ENCODE measurements around the gene DNAJC1.

The DNAJC1 gene

GRCh38 chr10:21771219-21771618, 232.3 kb downstream of the DNAJC1 start:
- Histone ChIP-seq H3K9me3 (no peaks in the 10 kb centered on the region), H3K4me3 (ENCODE audit: low read depth in 1 of 2, low read length in 1 of 2) (no peak overlapping the region), H3K27me3 (no peaks in the 10 kb centered on the region), H3K36me3 (no peaks in the 10 kb centered on the region), H3K27ac (no peak overlapping the region), H3K4me1 (ENCODE audit: control insufficient read depth in 1 of 2, insufficient read depth in 1 of 2, low read depth in 1 of 2, low read length in 1 of 2) (no peaks in the 10 kb centered on the region)
- TF ChIP-seq, protein P1, sequence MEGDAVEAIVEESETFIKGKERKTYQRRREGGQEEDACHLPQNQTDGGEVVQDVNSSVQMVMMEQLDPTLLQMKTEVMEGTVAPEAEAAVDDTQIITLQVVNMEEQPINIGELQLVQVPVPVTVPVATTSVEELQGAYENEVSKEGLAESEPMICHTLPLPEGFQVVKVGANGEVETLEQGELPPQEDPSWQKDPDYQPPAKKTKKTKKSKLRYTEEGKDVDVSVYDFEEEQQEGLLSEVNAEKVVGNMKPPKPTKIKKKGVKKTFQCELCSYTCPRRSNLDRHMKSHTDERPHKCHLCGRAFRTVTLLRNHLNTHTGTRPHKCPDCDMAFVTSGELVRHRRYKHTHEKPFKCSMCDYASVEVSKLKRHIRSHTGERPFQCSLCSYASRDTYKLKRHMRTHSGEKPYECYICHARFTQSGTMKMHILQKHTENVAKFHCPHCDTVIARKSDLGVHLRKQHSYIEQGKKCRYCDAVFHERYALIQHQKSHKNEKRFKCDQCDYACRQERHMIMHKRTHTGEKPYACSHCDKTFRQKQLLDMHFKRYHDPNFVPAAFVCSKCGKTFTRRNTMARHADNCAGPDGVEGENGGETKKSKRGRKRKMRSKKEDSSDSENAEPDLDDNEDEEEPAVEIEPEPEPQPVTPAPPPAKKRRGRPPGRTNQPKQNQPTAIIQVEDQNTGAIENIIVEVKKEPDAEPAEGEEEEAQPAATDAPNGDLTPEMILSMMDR (IDR thresholded peaks at IDR 0.05): no peak

DNA sequence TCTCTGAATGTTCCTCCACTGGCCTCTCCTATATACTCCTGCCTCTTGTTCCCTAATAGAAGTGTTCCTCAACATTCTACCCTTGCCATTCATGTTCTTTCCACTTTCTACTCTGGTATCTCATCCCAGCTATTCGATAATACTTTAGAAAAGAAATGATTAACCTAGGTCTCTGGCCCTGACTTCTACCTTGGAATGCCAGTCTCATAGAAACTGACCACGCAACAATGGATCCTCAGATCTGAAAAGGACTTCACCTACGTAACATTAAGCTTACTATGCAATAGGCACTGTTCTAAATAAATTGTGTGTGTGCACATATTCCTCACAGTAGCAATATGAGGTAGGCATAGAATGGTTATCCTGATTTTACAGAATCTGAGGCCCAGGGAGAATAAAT, 234.5 kb downstream of the DNAJC1 start:
- Histone ChIP-seq H3K36me3 (no peaks in the 10 kb centered on the region), H3K27me3 (no peaks in the 10 kb centered on the region), H3K9me3 (no peaks in the 10 kb centered on the region), H3K4me1 (ENCODE audit: control insufficient read depth in 1 of 2, insufficient read depth in 1 of 2, low read depth in 1 of 2, low read length in 1 of 2) (peaks cover 9% of the 10 kb centered on the region in 2 experiments), H3K4me3 (ENCODE audit: low read depth in 1 of 2, low read length in 1 of 2) (no peak overlapping the region), H3K27ac (no peak overlapping the region)
- TF ChIP-seq, protein P1 (IDR thresholded peaks at IDR 0.05): no peak

DNA sequence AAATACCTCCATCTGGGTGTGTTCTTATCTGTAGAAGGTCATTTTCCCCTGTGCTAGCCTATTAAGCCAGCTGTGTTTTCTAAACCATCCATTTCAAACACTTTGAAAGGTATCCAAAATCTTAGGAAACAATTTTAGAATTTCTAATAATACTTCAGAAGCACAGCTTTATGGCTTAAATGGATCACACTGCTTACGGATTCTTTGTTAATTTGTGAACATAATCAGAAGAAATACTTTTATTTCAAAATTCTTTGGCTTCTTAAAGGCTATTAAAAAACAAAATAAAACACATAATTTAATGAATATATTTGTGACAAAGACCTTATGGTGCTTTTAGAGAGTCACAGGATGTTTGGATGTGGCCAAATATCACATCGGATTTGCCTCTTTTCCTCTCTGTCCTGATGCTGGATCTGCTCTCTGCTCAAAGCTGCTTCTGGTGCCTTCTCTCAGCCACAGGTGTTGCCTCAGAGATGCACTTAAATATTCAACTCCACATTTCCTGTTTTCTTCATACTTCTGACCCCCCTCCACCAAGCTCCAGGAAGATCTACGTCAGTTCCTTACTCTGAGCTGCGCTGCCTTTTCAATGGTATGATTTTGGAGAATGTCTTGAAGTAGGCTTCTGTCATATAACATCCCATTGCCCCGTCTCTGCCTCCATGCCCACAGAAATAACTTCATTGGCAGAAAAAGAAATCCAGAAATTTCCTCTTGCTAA, 238.9 kb downstream of the DNAJC1 start:
- H3K27me3 ChIP-seq: no peaks in the 10 kb centered on the region
- H3K9me3 ChIP-seq: no peaks in the 10 kb centered on the region
- TF ChIP-seq, protein P1 (IDR thresholded peaks at IDR 0.05): no peak
- peaks cover 9% of the 10 kb centered on the region in 2 experiments for H3K4me1 ChIP-seq (ENCODE audit: control insufficient read depth in 1 of 2, insufficient read depth in 1 of 2, low read depth in 1 of 2, low read length in 1 of 2)
- H3K36me3 ChIP-seq: no peaks in the 10 kb centered on the region
- no peak overlapping the region for H3K4me3 ChIP-seq (ENCODE audit: low read depth in 1 of 2, low read length in 1 of 2)
- peak overlapping the region; percentile 42 for H3K27ac ChIP-seq

DNA sequence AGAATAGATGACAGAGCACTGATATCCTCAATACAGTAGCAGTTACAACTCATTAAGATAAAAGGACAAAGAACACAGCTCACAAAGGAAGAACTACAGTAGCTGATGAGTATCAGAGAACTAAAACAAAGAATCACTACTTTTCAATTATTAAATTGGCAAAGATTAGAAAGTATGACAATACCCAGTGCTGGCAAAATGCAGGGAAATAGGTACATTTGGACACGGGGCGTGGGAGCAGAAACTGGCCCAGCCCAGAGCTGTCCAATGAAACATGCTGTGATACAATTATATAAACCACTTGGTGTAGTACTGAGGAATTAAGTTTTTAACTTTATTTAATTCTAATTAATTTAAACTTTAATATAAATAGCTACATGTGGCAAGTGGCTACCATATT, 243.2 kb downstream of the DNAJC1 start:
- no peaks in the 10 kb centered on the region for H3K9me3 ChIP-seq
- peaks cover 9% of the 10 kb centered on the region in 2 experiments for H3K4me1 ChIP-seq (ENCODE audit: control insufficient read depth in 1 of 2, insufficient read depth in 1 of 2, low read depth in 1 of 2, low read length in 1 of 2)
- H3K36me3 ChIP-seq: no peaks in the 10 kb centered on the region
- TF ChIP-seq, protein P1 (IDR thresholded peaks at IDR 0.05): no peak
- no peaks in the 10 kb centered on the region for H3K27me3 ChIP-seq
- no peak overlapping the region for H3K27ac ChIP-seq
- no peak overlapping the region for H3K4me3 ChIP-seq (ENCODE audit: low read depth in 1 of 2, low read length in 1 of 2)

DNA sequence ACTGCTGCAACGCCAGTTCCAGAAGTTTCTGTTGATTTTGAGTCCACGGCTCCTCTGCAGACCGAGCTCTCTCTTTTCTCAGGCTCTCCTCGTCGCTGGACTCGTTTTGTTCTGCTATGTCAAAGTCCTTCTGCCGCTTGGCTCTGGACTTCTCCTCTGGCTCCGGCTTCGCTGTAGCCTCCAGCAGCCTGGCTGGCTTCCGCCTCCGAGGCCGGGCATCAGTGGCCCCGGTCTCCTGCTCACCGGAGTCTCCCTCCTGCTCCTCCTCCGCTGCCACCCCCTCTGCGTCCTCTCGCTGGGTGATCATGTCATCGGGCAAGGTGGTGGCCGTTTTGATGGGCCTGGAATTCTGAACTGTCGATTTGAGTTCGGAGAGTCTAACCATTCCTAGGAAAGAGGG, 244.3 kb downstream of the DNAJC1 start:
- Histone ChIP-seq H3K27me3 (no peaks in the 10 kb centered on the region), H3K27ac (no peak overlapping the region), H3K9me3 (no peaks in the 10 kb centered on the region), H3K4me3 (ENCODE audit: low read depth in 1 of 2, low read length in 1 of 2) (no peak overlapping the region), H3K4me1 (ENCODE audit: control insufficient read depth in 1 of 2, insufficient read depth in 1 of 2, low read depth in 1 of 2, low read length in 1 of 2) (peaks cover 4 to 5% of the 10 kb centered on the region in 2 experiments), H3K36me3 (no peaks in the 10 kb centered on the region)
- TF ChIP-seq, protein P1 (IDR thresholded peaks at IDR 0.05): no peak
